ENCODE results near the gene BANF2.

- TF ChIP-seq CTCF (IDR thresholded peaks at IDR 0.05), result no peak
- TF ChIP-seq POLR2A (IDR thresholded peaks at IDR 0.05), result no peak
Measured at GRCh38 chr20:17748279-17748678, 48.5 kb downstream of the BANF2 start.
